Suprapubic skin (tissue), 4 donors: ENCODE measurements around the gene DES.

ENCODE experiments used
- POLR2A ChIP-seq, 2 donors: fragments of 450-650 bp; IDR thresholded peaks; one replicate each; pipeline ENCODE4 v1.6.1; 2017; ENCODE audit warnings: antibody characterized with exemption in 2 of 2, mild to moderate bottlenecking in 2 of 2, moderate library complexity in 2 of 2
- POLR2AphosphoS5 ChIP-seq, 3 donors: sonication (generic); formaldehyde crosslinking; IDR thresholded peaks; one replicate each; pipeline ENCODE4 v1.6.1; 2017; ENCODE audit warnings: antibody characterized with exemption in 3 of 3
- TF ChIP-seq, protein P1 (sequence below), 2 donors: fragments of 200-600 bp in 1 of 2; fragments of 450-650 bp in 1 of 2; sonication (generic) in 1 of 2; IDR thresholded peaks; one replicate each; pipeline ENCODE4 v1.5.1; 2016 to 2019; ENCODE audit warnings: antibody characterized with exemption in 2 of 2, mild to moderate bottlenecking in 1 of 2, moderate library complexity in 1 of 2

DNA sequence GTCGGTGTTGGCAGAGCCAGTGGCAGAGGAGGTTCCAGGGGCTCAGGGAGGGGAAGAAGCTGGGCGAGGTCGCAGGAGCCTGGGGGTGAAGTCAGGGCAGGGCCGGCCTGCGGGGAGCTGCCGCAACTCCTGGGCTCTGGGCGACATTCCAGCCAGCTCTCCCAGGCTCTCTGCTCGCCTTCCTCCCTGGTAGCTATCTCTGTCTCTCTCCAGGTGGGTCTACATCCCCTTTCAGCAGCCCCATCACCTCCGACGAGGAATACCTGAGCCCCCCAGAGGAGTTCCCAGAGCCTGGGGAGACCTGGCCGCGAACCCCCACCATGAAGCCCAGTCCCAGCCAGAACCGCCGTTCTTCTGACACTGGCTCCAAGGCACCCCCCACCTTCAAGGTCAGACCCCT is 43.5 kb downstream of the DES start:
- TF ChIP-seq, protein P1, sequence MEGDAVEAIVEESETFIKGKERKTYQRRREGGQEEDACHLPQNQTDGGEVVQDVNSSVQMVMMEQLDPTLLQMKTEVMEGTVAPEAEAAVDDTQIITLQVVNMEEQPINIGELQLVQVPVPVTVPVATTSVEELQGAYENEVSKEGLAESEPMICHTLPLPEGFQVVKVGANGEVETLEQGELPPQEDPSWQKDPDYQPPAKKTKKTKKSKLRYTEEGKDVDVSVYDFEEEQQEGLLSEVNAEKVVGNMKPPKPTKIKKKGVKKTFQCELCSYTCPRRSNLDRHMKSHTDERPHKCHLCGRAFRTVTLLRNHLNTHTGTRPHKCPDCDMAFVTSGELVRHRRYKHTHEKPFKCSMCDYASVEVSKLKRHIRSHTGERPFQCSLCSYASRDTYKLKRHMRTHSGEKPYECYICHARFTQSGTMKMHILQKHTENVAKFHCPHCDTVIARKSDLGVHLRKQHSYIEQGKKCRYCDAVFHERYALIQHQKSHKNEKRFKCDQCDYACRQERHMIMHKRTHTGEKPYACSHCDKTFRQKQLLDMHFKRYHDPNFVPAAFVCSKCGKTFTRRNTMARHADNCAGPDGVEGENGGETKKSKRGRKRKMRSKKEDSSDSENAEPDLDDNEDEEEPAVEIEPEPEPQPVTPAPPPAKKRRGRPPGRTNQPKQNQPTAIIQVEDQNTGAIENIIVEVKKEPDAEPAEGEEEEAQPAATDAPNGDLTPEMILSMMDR (IDR thresholded peaks at IDR 0.05), result no peak
- TF ChIP-seq POLR2A (IDR thresholded peaks at IDR 0.05) (no peak), POLR2AphosphoS5 (IDR thresholded peaks at IDR 0.05) (no peak)
